HUES6 (cell line): ENCODE results near the gene NCLN.

Experiments used
- H3K27ac ChIP-seq: 2 replicates; pipeline ENCODE4 v1.7.0; 2013; ENCODE audit warnings: low read depth, mild to moderate bottlenecking, low read length, inconsistent platforms
- H3K27me3 ChIP-seq: 2 replicates; pipeline ENCODE4 v1.6.1; 2013; ENCODE audit warnings: low read length; ENCODE audit not compliant: control insufficient read depth, insufficient read depth
- H3K36me3 ChIP-seq: 2 replicates; pipeline ENCODE4 v1.6.1; 2013; ENCODE audit warnings: low read length; ENCODE audit not compliant: control insufficient read depth, insufficient read depth
- H3K4me1 ChIP-seq: 2 replicates; pipeline ENCODE4 v1.6.1; 2013; ENCODE audit warnings: low read length; ENCODE audit not compliant: control insufficient read depth, insufficient read depth
- H3K4me3 ChIP-seq: 2 replicates; pipeline ENCODE4 v1.5.1; 2013; ENCODE audit warnings: low read depth, low read length
- H3K9ac ChIP-seq: one replicate; pipeline ENCODE4 v1.6.1; 2013; ENCODE audit warnings: mild to moderate bottlenecking, low read length
- H3K9me3 ChIP-seq: 2 replicates; pipeline ENCODE4 v1.6.1; 2013; ENCODE audit warnings: low read depth, low read length; ENCODE audit not compliant: control insufficient read depth, insufficient read depth

Gene NCLN

DNA sequence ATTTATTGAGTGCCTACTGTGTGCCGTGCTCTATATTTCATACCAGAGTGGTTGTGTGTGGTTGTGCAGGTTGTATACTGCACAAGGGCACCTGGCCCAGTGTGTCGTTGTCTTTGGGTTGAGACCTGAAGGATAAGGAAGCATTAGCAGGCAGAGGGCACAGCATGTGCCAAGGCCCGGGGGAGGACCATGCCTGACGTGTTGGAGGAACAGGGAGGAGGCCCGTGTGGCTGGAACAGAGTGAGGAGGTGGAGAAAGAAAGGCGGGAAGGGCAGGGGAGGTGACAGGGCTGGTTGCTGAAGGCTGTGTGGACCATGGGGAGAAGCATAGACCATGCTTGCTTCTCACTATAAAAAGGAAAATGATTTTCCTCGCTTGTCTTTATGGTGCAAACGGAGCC lies 65.5 kb downstream of the NCLN start:
- Histone ChIP-seq H3K27me3 (no peaks in the 10 kb centered on the region; the same call in 1 of the 2 replicates), H3K4me3 (no peak overlapping the region), H3K9me3 (peaks cover 14% of the 10 kb centered on the region), H3K9ac (no peak overlapping the region), H3K27ac (no peak overlapping the region), H3K4me1 (no peaks in the 10 kb centered on the region), H3K36me3 (no peaks in the 10 kb centered on the region)

DNA sequence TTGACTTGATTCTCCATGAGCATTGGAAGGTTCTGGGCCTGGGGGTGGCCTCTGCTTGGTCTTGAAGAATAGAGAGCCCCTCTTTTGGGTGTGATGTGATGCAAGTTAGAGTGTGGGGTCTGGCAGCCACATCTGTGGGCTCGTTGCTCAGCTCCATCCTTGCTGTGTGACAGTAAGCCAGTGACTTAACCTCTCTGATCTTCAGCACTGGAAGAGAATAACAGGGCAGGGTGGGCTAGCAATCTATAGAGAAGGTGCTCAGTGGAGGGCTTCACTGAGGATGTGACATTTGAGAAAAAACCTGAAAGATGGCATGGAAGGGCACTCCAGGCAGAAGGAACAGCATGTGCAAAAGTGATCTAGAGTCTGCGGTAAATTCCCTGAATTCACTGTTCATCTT lies 66.9 kb downstream of the NCLN start:
- Histone ChIP-seq H3K27me3 (no peaks in the 10 kb centered on the region; the same call in 1 of the 2 replicates), H3K9me3 (peaks cover 14% of the 10 kb centered on the region), H3K4me3 (no peak overlapping the region), H3K27ac (no peak overlapping the region), H3K36me3 (no peaks in the 10 kb centered on the region), H3K9ac (no peak overlapping the region), H3K4me1 (no peaks in the 10 kb centered on the region)

DNA sequence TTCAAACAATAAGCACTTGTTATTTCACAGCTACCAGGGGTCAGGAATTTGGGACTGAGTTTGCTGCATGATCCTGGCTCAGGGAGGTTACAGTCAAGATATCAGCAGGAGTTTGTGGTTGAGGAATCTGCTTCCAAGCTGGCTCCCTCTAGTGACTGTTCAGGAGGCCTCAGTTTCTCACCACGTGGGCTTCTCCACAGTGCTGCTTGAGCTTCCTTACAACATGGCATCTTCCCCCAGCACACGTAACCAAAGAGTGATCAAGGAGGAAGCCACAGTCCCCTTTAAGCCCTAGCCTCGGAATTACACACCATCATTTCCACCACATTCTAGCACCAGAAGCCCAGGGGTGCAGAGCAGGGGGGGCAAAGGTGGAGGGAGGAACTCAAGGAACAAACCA lies 67.5 kb downstream of the NCLN start:
- Histone ChIP-seq H3K27ac (no peak overlapping the region), H3K36me3 (no peaks in the 10 kb centered on the region), H3K4me3 (no peak overlapping the region), H3K27me3 (no peaks in the 10 kb centered on the region; the same call in 1 of the 2 replicates), H3K9ac (no peak overlapping the region), H3K9me3 (peaks cover 14% of the 10 kb centered on the region), H3K4me1 (no peaks in the 10 kb centered on the region)

DNA sequence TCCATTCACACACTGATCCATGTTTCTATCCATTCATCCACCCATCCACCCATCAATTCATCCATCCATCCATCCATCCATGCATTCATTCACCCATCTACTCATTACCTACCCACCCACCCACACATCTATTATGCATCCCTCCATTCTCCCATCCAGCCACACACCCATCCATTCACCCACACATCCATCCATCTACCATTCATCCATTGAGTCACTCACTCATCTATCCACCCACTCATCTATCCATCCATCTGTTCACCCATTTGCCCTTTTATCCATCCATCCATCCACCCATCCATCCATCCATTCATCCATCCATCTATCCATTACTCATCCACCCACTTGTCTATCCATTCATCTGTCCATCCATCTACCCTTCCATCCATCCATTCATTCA lies 68.8 kb downstream of the NCLN start:
- Histone ChIP-seq H3K27ac (no peak overlapping the region), H3K27me3 (peaks cover 8% of the 10 kb centered on the region; the same call in 1 of the 2 replicates), H3K4me3 (no peak overlapping the region), H3K9ac (no peak overlapping the region), H3K4me1 (no peaks in the 10 kb centered on the region), H3K36me3 (no peaks in the 10 kb centered on the region), H3K9me3 (peaks cover 14% of the 10 kb centered on the region)

DNA sequence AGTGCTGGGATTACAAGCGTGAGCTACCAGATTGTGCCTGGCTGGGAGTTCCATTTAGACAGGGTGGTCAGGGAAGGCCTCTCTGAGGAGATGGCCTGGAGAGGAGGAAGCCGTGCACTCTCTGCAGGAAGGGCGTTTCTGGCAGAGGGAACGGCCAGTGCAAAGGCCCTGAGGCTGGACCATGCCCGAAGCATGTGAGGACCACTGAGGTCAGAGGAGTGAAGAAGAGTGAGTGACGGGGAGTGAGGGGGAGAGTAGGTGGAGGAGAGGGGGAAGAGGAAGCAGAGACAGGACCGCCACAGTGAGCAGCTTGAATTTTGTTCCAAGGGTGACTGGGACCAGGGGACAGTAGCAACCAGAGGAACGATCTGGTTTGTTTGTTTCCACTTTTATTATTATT lies 71.3 kb downstream of the NCLN start:
- Histone ChIP-seq H3K9me3 (peaks cover 14% of the 10 kb centered on the region), H3K36me3 (no peaks in the 10 kb centered on the region), H3K4me3 (no peak overlapping the region), H3K9ac (no peak overlapping the region), H3K27me3 (peaks cover 9% of the 10 kb centered on the region; the same call in 1 of the 2 replicates), H3K4me1 (no peaks in the 10 kb centered on the region), H3K27ac (no peak overlapping the region)
